Osteoblast (primary cell): ENCODE measurements around the gene HNRNPD. TPM values are rescaled to one million over a fixed set of nuclear protein-coding genes. Genes with fewer than 3 reads are reported as not detected.

Source experiments
- DNase-seq: peaks from one replicate; pipeline ENCODE4 v3.0.0; 2011; ENCODE audit warnings: low spot score, mixed read lengths; ENCODE audit not compliant: insufficient read length; ENCODE audit errors: missing footprints
- H2AFZ ChIP-seq: 2 replicates; pipeline ENCODE4 v1.6.0; 2011; ENCODE audit warnings: mild to moderate bottlenecking, low read length
- H3K27ac ChIP-seq: 2 replicates; pipeline ENCODE4 v1.5.1; 2011; ENCODE audit warnings: mild to moderate bottlenecking, low read depth, low read length, moderate library complexity
- H3K27me3 ChIP-seq: 2 replicates; pipeline ENCODE4 v1.6.0; 2012; ENCODE audit warnings: mild to moderate bottlenecking, control low read depth, inconsistent platforms, low read length, moderate library complexity; ENCODE audit not compliant: insufficient read depth
- H3K36me3 ChIP-seq: 2 replicates; pipeline ENCODE4 v1.5.1; 2011; ENCODE audit warnings: mild to moderate bottlenecking, low read length, control low read depth, moderate library complexity; ENCODE audit not compliant: insufficient read depth
- H3K4me1 ChIP-seq: 2 replicates; pipeline ENCODE4 v1.5.1; 2011; ENCODE audit warnings: mild to moderate bottlenecking, low read length, control low read depth, moderate library complexity; ENCODE audit not compliant: insufficient read depth
- H3K4me2 ChIP-seq: 2 replicates; pipeline ENCODE4 v1.6.0; 2011; ENCODE audit warnings: mild to moderate bottlenecking, low read length; ENCODE audit not compliant: insufficient read depth
- H3K4me3 ChIP-seq: fragments of 200-600 bp; sonication (generic); 3 replicates; pipeline ENCODE4 v1.5.1; 2012; ENCODE audit warnings: mild to moderate bottlenecking, low read length, inconsistent platforms; ENCODE audit not compliant: insufficient read depth
- H3K79me2 ChIP-seq: 2 replicates; pipeline ENCODE4 v1.6.0; 2012; ENCODE audit warnings: mild to moderate bottlenecking, low read length, control low read depth, inconsistent platforms; ENCODE audit not compliant: insufficient read depth
- H3K9me3 ChIP-seq: 2 replicates; pipeline ENCODE4 v1.5.1; 2011; ENCODE audit warnings: low read depth, low read length, control low read depth
- H4K20me1 ChIP-seq: 2 replicates; pipeline ENCODE4 v1.6.0; 2012; ENCODE audit warnings: mild to moderate bottlenecking, low read length, control low read depth; ENCODE audit not compliant: insufficient read depth
- total RNA-seq: library from RNA; depleted of rRNA; stranded (reverse); fragments of >200 nt; gene quantifications from 2 replicates; pipeline ENCODE4 v1.2.3, GENCODE V29; 2012
- TF ChIP-seq, protein P1 (sequence below): IDR thresholded peaks from 2 replicates; pipeline ENCODE4 v1.5.1; 2011; ENCODE audit warnings: mild to moderate bottlenecking, low read depth, low read length, moderate library complexity; ENCODE audit errors: extremely low read depth

The HNRNPD gene
- total RNA-seq, 1 donor, result 19.2 TPM

GRCh38 chr4:82376109-82376508 lies 2.3 kb upstream of the HNRNPD start:
- H3K4me3 ChIP-seq, result no peak overlapping the region
- H3K4me2 ChIP-seq, result peak overlapping the region; percentile 91

GRCh38 chr4:82373486-82373815 lies 340 bp downstream of the HNRNPD start:
- peak overlapping the region; percentile 93 for H3K4me3 ChIP-seq
- TF ChIP-seq, protein P1, sequence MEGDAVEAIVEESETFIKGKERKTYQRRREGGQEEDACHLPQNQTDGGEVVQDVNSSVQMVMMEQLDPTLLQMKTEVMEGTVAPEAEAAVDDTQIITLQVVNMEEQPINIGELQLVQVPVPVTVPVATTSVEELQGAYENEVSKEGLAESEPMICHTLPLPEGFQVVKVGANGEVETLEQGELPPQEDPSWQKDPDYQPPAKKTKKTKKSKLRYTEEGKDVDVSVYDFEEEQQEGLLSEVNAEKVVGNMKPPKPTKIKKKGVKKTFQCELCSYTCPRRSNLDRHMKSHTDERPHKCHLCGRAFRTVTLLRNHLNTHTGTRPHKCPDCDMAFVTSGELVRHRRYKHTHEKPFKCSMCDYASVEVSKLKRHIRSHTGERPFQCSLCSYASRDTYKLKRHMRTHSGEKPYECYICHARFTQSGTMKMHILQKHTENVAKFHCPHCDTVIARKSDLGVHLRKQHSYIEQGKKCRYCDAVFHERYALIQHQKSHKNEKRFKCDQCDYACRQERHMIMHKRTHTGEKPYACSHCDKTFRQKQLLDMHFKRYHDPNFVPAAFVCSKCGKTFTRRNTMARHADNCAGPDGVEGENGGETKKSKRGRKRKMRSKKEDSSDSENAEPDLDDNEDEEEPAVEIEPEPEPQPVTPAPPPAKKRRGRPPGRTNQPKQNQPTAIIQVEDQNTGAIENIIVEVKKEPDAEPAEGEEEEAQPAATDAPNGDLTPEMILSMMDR, result no peak
- H3K9me3 ChIP-seq, result no peaks in the 10 kb centered on the region
- H3K4me1 ChIP-seq, result peaks cover 15% of the 10 kb centered on the region
- H3K27me3 ChIP-seq, result no peaks in the 10 kb centered on the region
- peak overlapping the region; percentile 92 for H3K4me2 ChIP-seq
- peak overlapping the region; percentile 89 for H2AFZ ChIP-seq
- peaks cover 7% of the 10 kb centered on the region for H3K36me3 ChIP-seq
- DNase-seq, result no peak
- H3K79me2 ChIP-seq, result peaks cover 79% of the 10 kb centered on the region
- H3K27ac ChIP-seq, result peak overlapping the region; percentile 89
- peaks cover 48% of the 10 kb centered on the region for H4K20me1 ChIP-seq

More at GRCh38 chr4:82376109-82376508, 2.3 kb upstream of the HNRNPD start:
- Histone ChIP-seq H3K4me1 (peaks cover 3% of the 10 kb centered on the region), H2AFZ (no peak overlapping the region), H3K9me3 (no peaks in the 10 kb centered on the region), H3K79me2 (peaks cover 53% of the 10 kb centered on the region), H3K36me3 (no peaks in the 10 kb centered on the region), H3K27me3 (no peaks in the 10 kb centered on the region), H3K27ac (no peak overlapping the region), H4K20me1 (peaks cover 22% of the 10 kb centered on the region)
- DNase-seq, result no peak
- TF ChIP-seq, protein P1, result no peak

- H3K4me1 ChIP-seq, result peaks cover 17% of the 10 kb centered on the region
These were observed 990 bp downstream of the HNRNPD start for GRCh38 chr4:82372517-82373485.

More at GRCh38 chr4:82372517-82373485, 990 bp downstream of the HNRNPD start:
- H3K9me3 ChIP-seq, result no peaks in the 10 kb centered on the region
- peaks cover 85% of the 10 kb centered on the region for H3K79me2 ChIP-seq
- TF ChIP-seq, protein P1, result no peak
- H3K4me2 ChIP-seq, result peak overlapping the region; percentile 92
- peaks cover 52% of the 10 kb centered on the region for H4K20me1 ChIP-seq
- peak overlapping the region; percentile 89 for H3K27ac ChIP-seq
- H2AFZ ChIP-seq, result peak overlapping the region; percentile 89
- H3K36me3 ChIP-seq, result peaks cover 12% of the 10 kb centered on the region
- peak; percentile 88 for DNase-seq
- H3K27me3 ChIP-seq, result no peaks in the 10 kb centered on the region
- H3K4me3 ChIP-seq, result peak overlapping the region; percentile 93
